GM21381 (cell line): ENCODE results near the gene VMO1.

ENCODE experiments used
- ATAC-seq: cut with Tn5 transposase; IDR thresholded peaks from one replicate; pipeline ENCODE4 v1.9.1; 2021; ENCODE audit warnings: mild to moderate bottlenecking, moderate library complexity; ENCODE audit not compliant: unreplicated experiment

Gene VMO1

GRCh38 chr17:4766201-4766600, 20.0 kb downstream of the VMO1 start:
- no peak for ATAC-seq

GRCh38 chr17:4764595-4764994, 21.6 kb downstream of the VMO1 start:
- ATAC-seq, result no peak

GRCh38 chr17:4759776-4760236, 26.4 kb downstream of the VMO1 start:
- ATAC-seq, result no peak

- ATAC-seq, result no peak
These were observed 32.8 kb downstream of the VMO1 start for GRCh38 chr17:4753392-4753791.

GRCh38 chr17:4751932-4752331, 34.2 kb downstream of the VMO1 start:
- ATAC-seq, result no peak

GRCh38 chr17:4750606-4751005, 35.6 kb downstream of the VMO1 start:
- no peak for ATAC-seq

GRCh38 chr17:4748686-4749085, 37.5 kb downstream of the VMO1 start:
- no peak for ATAC-seq

GRCh38 chr17:4747847-4748246, 38.3 kb downstream of the VMO1 start:
- ATAC-seq, result no peak

GRCh38 chr17:4744999-4745969, 40.9 kb downstream of the VMO1 start:
- no peak for ATAC-seq

- no peak for ATAC-seq
These were observed 42.3 kb downstream of the VMO1 start for GRCh38 chr17:4743898-4744297.

GRCh38 chr17:4743216-4743615, 42.9 kb downstream of the VMO1 start:
- no peak for ATAC-seq

GRCh38 chr17:4742629-4743028, 43.5 kb downstream of the VMO1 start:
- no peak for ATAC-seq

GRCh38 chr17:4742133-4742532, 44.0 kb downstream of the VMO1 start:
- ATAC-seq, result no peak

- ATAC-seq, result no peak
These were observed 44.6 kb downstream of the VMO1 start for GRCh38 chr17:4741544-4741943.

- no peak for ATAC-seq
These were observed 45.6 kb downstream of the VMO1 start for GRCh38 chr17:4740584-4740983.

GRCh38 chr17:4740025-4740351, 46.2 kb downstream of the VMO1 start:
- ATAC-seq, result no peak

- ATAC-seq, result no peak
These were observed 46.8 kb downstream of the VMO1 start, which contains the start of the genes CXCL16 and ZMYND15 for GRCh38 chr17:4739122-4740024. TSS of gene CXCL16 (minus strand) at chr17:4739928. CDS start at chr17:4739339, 589 bp downstream. TSS of gene ZMYND15 (plus strand) at chr17:4739833. CDS start at chr17:4740549, 716 bp downstream.

- ATAC-seq, result no peak
These were observed 47.7 kb downstream of the VMO1 start for GRCh38 chr17:4738136-4739121.

GRCh38 chr17:4735876-4736651, 50.1 kb downstream of the VMO1 start:
- no peak for ATAC-seq
